Fibroblast of pulmonary artery (primary cell): ENCODE measurements around the gene SOCS1.

Source experiments
- DNase-seq: peaks from one replicate; pipeline ENCODE4 v3.0.0-alpha.2; 2010; ENCODE audit warnings: low read depth
- H3K4me3 ChIP-seq: replicated peaks from 2 replicates; pipeline ENCODE4 v1.5.1; 2011; ENCODE audit warnings: low read depth, mild to moderate bottlenecking, control low read depth, low read length, moderate library complexity
- CTCF ChIP-seq: IDR thresholded peaks from 2 replicates; pipeline ENCODE4 v1.5.1; 2011; ENCODE audit warnings: mild to moderate bottlenecking, control low read depth, low read length, inconsistent platforms; ENCODE audit errors: missing control alignments

Gene SOCS1

GRCh38 chr16:11272921-11273720 is 17.1 kb upstream of the SOCS1 start, which contains the start of gene PRM3:
PRM3 (minus strand) TSS chr16:11273629; CDS start chr16:11273595, 34 bp downstream.
- H3K4me3 ChIP-seq = no peak within 1 kb of the TSS
- DNase-seq = no peak
- no peak for TF ChIP-seq CTCF

GRCh38 chr16:11272484-11272883 is 16.5 kb upstream of the SOCS1 start:
- no peak for DNase-seq
- no peak for TF ChIP-seq CTCF
- H3K4me3 ChIP-seq = no peak overlapping the region

- no peak for TF ChIP-seq CTCF
- no peak overlapping the region for H3K4me3 ChIP-seq
- DNase-seq = no peak
Observed at GRCh38 chr16:11271610-11272009, 15.6 kb upstream of the SOCS1 start.

GRCh38 chr16:11270602-11271162 is 14.7 kb upstream of the SOCS1 start:
- no peak for TF ChIP-seq CTCF
- DNase-seq = no peak
- H3K4me3 ChIP-seq = no peak overlapping the region

- no peak for TF ChIP-seq CTCF
- no peak within 1 kb of the TSS for H3K4me3 ChIP-seq
- no peak for DNase-seq
Observed at GRCh38 chr16:11268921-11269375, 12.9 kb upstream of the SOCS1 start, which contains the start of gene TNP2. TNP2 (minus strand) TSS chr16:11269325; CDS start chr16:11269262, 63 bp downstream.

GRCh38 chr16:11265124-11265523 is 9.1 kb upstream of the SOCS1 start:
- H3K4me3 ChIP-seq = no peak overlapping the region
- no peak for DNase-seq
- TF ChIP-seq CTCF = no peak
